Prostate gland (tissue), 2 donors: Measurements from ENCODE around the gene UST.

Source experiments
- POLR2AphosphoS5 ChIP-seq: sonication (generic); formaldehyde crosslinking; IDR thresholded peaks from one replicate; pipeline ENCODE4 v1.6.1; 2017; ENCODE audit warnings: antibody characterized with exemption
- TF ChIP-seq, protein P1 (sequence below), 4 experiments: fragments of 200-600 bp in 2 of 4; fragments of 450-650 bp in 2 of 4; sonication (generic) in 2 of 4; IDR thresholded peaks; 1 replicate in 3 of 4; 2 replicates in 1 of 4; pipeline ENCODE4 v1.5.1; 2016 to 2019; ENCODE audit warnings: antibody characterized with exemption in 4 of 4, mild to moderate bottlenecking in 2 of 4, moderate library complexity in 2 of 4

- TF ChIP-seq, protein P1, sequence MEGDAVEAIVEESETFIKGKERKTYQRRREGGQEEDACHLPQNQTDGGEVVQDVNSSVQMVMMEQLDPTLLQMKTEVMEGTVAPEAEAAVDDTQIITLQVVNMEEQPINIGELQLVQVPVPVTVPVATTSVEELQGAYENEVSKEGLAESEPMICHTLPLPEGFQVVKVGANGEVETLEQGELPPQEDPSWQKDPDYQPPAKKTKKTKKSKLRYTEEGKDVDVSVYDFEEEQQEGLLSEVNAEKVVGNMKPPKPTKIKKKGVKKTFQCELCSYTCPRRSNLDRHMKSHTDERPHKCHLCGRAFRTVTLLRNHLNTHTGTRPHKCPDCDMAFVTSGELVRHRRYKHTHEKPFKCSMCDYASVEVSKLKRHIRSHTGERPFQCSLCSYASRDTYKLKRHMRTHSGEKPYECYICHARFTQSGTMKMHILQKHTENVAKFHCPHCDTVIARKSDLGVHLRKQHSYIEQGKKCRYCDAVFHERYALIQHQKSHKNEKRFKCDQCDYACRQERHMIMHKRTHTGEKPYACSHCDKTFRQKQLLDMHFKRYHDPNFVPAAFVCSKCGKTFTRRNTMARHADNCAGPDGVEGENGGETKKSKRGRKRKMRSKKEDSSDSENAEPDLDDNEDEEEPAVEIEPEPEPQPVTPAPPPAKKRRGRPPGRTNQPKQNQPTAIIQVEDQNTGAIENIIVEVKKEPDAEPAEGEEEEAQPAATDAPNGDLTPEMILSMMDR (IDR thresholded peaks at IDR 0.05) = no peak
- TF ChIP-seq POLR2AphosphoS5 = no peak
Observed at GRCh38 chr6:148839044-148839443, 92.2 kb downstream of the UST start.
